Measurements from ENCODE around the gene ALX3.

DNA sequence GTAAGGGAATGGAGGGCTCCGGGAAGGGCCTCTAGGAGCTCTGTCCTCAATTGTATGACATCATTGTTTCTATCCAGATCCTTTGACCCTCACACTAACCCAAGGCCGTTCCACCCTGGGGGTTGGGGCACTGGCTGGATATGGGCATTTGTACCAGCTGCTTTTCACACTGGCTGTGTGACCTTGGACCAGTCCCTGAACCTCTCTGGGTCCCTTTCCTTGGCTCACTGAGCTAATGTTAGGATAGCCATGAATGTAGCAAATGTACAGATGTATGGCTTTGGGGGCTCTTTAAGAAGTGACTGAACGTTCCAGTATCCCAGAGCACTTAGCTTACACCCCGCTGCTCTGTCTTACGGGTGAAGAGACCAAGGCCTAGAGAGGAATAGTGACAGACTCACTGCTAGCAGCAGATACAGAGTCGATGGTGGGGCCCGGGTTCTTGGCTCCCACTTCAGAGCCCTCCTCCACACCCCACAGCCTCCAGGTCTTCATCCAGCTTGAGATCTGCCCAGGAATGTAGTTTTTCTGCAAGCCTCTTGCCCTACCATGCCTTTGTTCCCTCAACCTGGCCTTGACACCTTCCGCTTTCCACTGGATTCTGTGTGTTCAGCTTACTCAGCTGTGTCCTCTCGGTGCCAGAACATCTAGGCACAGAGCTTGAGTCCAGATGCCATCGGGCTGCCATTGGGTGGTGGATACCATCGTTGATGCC is 27.2 kb upstream of the ALX3 start:
- TF ChIP-seq POLR2AphosphoS5 (IDR thresholded peaks at IDR 0.05; ENCODE audit: low read depth, low read length) (no peak), POLR2A (IDR thresholded peaks at IDR 0.05; ENCODE audit: low read depth, low read length) (no peak), TAF1 (IDR thresholded peaks at IDR 0.05; ENCODE audit: low read depth, low read length) (no peak)
